Measurements from ENCODE around the gene PMPCA. TPM values are rescaled to one million over a fixed set of nuclear protein-coding genes. Genes with fewer than 3 reads are reported as not detected.

The PMPCA gene
- total and polyA plus RNA-seq, 2 of the 13 experiments (the other 11 are each of a cell fraction or from before 2014, with no cell fraction given), result 70.2 to 88.4 TPM

DNA sequence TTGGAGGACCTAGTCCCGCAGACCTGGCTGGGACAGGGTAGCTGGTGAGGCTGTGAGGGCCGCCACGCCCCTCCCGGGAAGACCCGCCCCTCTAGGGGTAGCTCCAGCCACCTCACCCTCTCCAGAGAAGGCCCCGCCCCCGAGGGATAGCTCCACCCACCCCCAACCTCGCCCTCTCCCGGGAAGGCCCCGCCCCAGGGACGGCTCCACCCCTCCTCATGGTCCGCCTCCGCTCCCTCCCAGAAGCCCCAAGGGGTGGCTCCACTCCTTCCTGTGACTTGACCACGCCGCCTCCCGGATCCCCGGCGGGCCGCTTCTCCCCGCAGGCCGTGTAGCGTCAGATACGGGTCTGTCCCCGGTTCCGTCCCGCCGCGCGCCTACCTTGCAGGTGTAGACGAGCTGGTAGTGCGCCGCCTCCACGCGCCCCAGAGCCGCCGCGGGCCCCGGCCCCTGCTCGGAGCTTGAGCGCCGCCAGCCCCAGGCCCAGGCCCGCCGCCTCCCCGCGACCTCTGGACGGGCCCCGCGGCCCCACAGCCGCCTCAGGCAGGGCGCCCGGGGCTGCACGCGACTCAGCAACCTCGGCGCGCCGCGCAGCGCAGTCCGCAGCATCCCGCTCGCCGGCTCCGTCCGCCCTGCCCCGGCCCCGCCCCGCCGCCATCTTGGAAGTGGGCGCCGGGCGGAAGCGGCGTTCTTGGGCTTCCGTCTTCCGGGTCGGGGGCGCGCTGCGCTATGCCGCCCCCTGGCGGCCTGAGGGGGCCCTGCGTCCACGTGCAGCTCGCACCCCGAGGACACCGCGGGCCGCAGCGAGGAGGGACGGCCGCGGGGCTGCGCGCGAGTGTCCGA lies 47.1 kb upstream of the PMPCA start, which contains the start of gene DNLZ (continued):
- TF ChIP-seq, protein P1, sequence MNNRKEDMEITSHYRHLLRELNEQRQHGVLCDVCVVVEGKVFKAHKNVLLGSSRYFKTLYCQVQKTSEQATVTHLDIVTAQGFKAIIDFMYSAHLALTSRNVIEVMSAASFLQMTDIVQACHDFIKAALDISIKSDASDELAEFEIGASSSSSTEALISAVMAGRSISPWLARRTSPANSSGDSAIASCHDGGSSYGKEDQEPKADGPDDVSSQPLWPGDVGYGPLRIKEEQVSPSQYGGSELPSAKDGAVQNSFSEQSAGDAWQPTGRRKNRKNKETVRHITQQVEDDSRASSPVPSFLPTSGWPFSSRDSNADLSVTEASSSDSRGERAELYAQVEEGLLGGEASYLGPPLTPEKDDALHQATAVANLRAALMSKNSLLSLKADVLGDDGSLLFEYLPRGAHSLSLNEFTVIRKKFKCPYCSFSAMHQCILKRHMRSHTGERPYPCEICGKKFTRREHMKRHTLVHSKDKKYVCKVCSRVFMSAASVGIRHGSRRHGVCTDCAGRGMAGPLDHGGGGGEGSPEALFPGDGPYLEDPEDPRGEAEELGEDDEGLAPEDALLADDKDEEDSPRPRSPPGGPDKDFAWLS (CRISPR knock-in tag; IDR thresholded peaks at IDR 0.05; ENCODE audit: borderline replicate concordance), result 0 out of 2 replicates have a peak, but pooled peaks have one; percentile 68
- TF ChIP-seq ZFP36 (IDR thresholded peaks at IDR 0.05; ENCODE audit: borderline replicate concordance, low read depth, low read length, partially characterized antibody), result no peak
- no peak for TF ChIP-seq AFF4 (CRISPR knock-in tag; IDR thresholded peaks at IDR 0.05)
- TF ChIP-seq HDAC6 (IDR thresholded peaks at IDR 0.05; ENCODE audit: low read depth, low read length), result no peak
- 0 out of 2 replicates have a peak, but pooled peaks have one; percentile 36 for TF ChIP-seq ZNF468 (CRISPR knock-in tag; IDR thresholded peaks at IDR 0.05)
- 0 out of 2 replicates have a peak, but pooled peaks have one; percentile 22 for TF ChIP-seq KMT2B (CRISPR knock-in tag; IDR thresholded peaks at IDR 0.05)
- TF ChIP-seq ZC3H13 (CRISPR knock-in tag; IDR thresholded peaks at IDR 0.05), result peak; percentile 98
- TF ChIP-seq GTF2F1 (IDR thresholded peaks at IDR 0.05; ENCODE audit: low read length), result no peak
- TF ChIP-seq ZNF441 (CRISPR knock-in tag; IDR thresholded peaks at IDR 0.05; ENCODE audit: borderline replicate concordance), result 0 out of 2 replicates have a peak, but pooled peaks have one; percentile 9
- TF ChIP-seq SRY (CRISPR knock-in tag; IDR thresholded peaks at IDR 0.05), result peak; percentile 95
- TF ChIP-seq ZNF605 (CRISPR knock-in tag; IDR thresholded peaks at IDR 0.05), result peak; percentile 21; the same call in 1 of the 2 replicates
- TF ChIP-seq ZMYM4 (CRISPR knock-in tag; IDR thresholded peaks at IDR 0.05), result peak; percentile 69; the same call in 1 of the 2 replicates
- peak; percentile 88 for TF ChIP-seq ZSCAN21 (CRISPR knock-in tag; IDR thresholded peaks at IDR 0.05; ENCODE audit: borderline replicate concordance)
- TF ChIP-seq ZSCAN29 (CRISPR knock-in tag; conservative IDR thresholded peaks at IDR 0.05), result peak; percentile 81
- peak; percentile 70 for TF ChIP-seq STAG1 (CRISPR knock-in tag; IDR thresholded peaks at IDR 0.05)
- peak; percentile 92 for TF ChIP-seq PHF8 (CRISPR knock-in tag; IDR thresholded peaks at IDR 0.05)
- TF ChIP-seq, protein P2, sequence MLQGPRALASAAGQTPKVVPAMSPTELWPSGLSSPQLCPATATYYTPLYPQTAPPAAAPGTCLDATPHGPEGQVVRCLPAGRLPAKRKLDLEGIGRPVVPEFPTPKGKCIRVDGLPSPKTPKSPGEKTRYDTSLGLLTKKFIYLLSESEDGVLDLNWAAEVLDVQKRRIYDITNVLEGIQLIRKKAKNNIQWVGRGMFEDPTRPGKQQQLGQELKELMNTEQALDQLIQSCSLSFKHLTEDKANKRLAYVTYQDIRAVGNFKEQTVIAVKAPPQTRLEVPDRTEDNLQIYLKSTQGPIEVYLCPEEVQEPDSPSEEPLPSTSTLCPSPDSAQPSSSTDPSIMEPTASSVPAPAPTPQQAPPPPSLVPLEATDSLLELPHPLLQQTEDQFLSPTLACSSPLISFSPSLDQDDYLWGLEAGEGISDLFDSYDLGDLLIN (CRISPR knock-in tag; IDR thresholded peaks at IDR 0.05; ENCODE audit: borderline replicate concordance), result peak; percentile 36; the same call in 1 of the 2 replicates
- peak; percentile 78 for TF ChIP-seq E2F5 (CRISPR knock-in tag; conservative IDR thresholded peaks at IDR 0.05)
- TF ChIP-seq ZNF761 (CRISPR knock-in tag; conservative IDR thresholded peaks at IDR 0.05), result peak; percentile 86
- peak; percentile 52; the same call in 1 of the 2 replicates for TF ChIP-seq RXRB (CRISPR knock-in tag; IDR thresholded peaks at IDR 0.05; ENCODE audit: borderline replicate concordance)
- TF ChIP-seq RELA (CRISPR knock-in tag; IDR thresholded peaks at IDR 0.05), result no peak
- TF ChIP-seq DNMT1 (CRISPR knock-in tag; IDR thresholded peaks at IDR 0.05), result peak; percentile 64; the same call in 1 of the 2 replicates

All from HepG2 (cell line).